HepG2 (cell line): ENCODE data around the gene ZNF134. TPM values are rescaled to one million over a fixed set of nuclear protein-coding genes. Genes with fewer than 3 reads are reported as not detected.

ENCODE experiments used
- PTBP1 ChIP-seq: fragments of 200-400 bp; formaldehyde crosslinking; IDR thresholded peaks from 2 replicates; pipeline ENCODE4 v1.6.1; 2018; ENCODE audit warnings: low read length, low read depth; ENCODE audit not compliant: poor library complexity, severe bottlenecking
- U2AF1 ChIP-seq: fragments of 200-400 bp; formaldehyde crosslinking; optimal IDR thresholded peaks from 2 replicates; pipeline ENCODE3; 2017; ENCODE audit warnings: mild to moderate bottlenecking, low read depth, low read length
- ZFP41 ChIP-seq: sonication (generic); formaldehyde crosslinking; IDR thresholded peaks from 2 replicates; pipeline ENCODE4 v1.4.0; 2020; ENCODE audit warnings: mild to moderate bottlenecking, missing genetic modification reagents, borderline replicate concordance
- ZMYM4 ChIP-seq: sonication (generic); formaldehyde crosslinking; IDR thresholded peaks from 2 replicates; pipeline ENCODE4 v1.8.1; 2023; ENCODE audit warnings: mild to moderate bottlenecking, missing genetic modification reagents
- ZNF616 ChIP-seq: sonication (generic); formaldehyde crosslinking; IDR thresholded peaks from 2 replicates; pipeline ENCODE4 v1.5.0; 2020; ENCODE audit warnings: low read depth, mild to moderate bottlenecking, missing genetic modification reagents
- ZSCAN12 ChIP-seq: sonication (generic); formaldehyde crosslinking; IDR thresholded peaks from 2 replicates; pipeline ENCODE4 v1.9.0; 2021; ENCODE audit warnings: mild to moderate bottlenecking, missing genetic modification reagents
- polyA plus RNA-seq, 8 experiments: library from polyadenylated mRNA; depleted of rRNA in 3 of 8; stranded (reverse) in 7 of 8; unstranded in 1 of 8; fragments of >200 nt; fragmentation: Illumina TruSeq in 4 of 8; extraction: Trizol in 4 of 8; gene quantifications; 2 replicates each; pipeline versions ENCODE4 v1.2.1 to v1.2.3, GENCODE V29; 2011 to 2016; ENCODE audit warnings: low read depth in 4 of 8, missing spikeins in 1 of 8, mixed read lengths in 1 of 8; ENCODE audit not compliant: insufficient read depth in 1 of 8
- total RNA-seq, 5 experiments: library from RNA; depleted of rRNA; stranded (reverse); fragments of >200 nt; fragmentation: Illumina TruSeq; extraction: Trizol; gene quantifications; 2 replicates each; pipeline ENCODE4 v1.2.3, GENCODE V29; 2016; ENCODE audit warnings: low read depth in 1 of 5
- TF ChIP-seq, protein P1 (sequence below): fragments of 450-650 bp; IDR thresholded peaks from 2 replicates; pipeline ENCODE4 v1.6.1; 2017; ENCODE audit warnings: mild to moderate bottlenecking
- TF ChIP-seq, protein P2 (sequence below): sonication (generic); formaldehyde crosslinking; IDR thresholded peaks from 2 replicates; pipeline ENCODE4 v1.4.0; 2020; ENCODE audit warnings: missing genetic modification reagents, borderline replicate concordance
- TF ChIP-seq, protein P3 (sequence below): fragments of 450-650 bp; IDR thresholded peaks from 2 replicates; pipeline ENCODE4 v1.6.1; 2016

ZNF134 gene
- total and polyA plus RNA-seq, 2 of the 13 experiments (the other 11 are each of a cell fraction or from before 2014, with no cell fraction given): 6.8 to 17.1 TPM

DNA sequence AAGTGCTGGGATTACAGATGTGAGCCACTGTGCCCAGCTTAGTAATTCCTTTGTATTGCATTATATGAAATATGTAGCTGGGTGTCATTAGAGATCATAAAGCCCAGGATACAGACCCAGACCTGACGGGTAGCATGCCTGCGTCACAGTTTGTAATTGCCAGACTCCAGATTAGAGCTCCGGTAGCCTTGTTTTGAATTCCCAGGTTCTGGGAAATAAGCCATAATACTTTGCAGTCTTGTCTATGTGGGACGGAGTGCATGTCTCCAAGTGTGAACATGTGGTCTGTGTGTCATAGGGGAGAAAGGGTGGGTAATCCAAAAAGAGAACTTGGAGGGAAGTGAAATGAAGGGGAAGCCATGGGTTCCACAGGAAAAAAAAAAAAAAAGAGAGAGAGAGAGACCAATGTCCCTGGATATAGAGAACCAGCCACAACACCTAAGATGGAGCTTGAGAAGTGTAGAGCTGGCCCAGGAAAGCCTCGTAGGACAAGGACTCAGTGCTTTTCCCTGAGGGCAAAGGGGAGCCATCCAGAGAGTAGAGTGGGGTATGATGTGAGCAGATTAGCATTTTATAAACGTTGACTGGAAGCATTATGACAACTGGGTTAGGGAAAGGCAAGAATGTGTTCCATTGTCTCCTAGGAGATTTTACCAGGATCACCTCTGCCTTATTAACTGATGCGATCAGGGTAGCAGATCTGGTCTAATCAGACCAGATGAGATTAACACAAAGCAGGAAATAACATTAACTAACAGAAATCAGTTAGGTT lies 57.3 kb downstream of the ZNF134 start (continued):
- TF ChIP-seq, protein P1, sequence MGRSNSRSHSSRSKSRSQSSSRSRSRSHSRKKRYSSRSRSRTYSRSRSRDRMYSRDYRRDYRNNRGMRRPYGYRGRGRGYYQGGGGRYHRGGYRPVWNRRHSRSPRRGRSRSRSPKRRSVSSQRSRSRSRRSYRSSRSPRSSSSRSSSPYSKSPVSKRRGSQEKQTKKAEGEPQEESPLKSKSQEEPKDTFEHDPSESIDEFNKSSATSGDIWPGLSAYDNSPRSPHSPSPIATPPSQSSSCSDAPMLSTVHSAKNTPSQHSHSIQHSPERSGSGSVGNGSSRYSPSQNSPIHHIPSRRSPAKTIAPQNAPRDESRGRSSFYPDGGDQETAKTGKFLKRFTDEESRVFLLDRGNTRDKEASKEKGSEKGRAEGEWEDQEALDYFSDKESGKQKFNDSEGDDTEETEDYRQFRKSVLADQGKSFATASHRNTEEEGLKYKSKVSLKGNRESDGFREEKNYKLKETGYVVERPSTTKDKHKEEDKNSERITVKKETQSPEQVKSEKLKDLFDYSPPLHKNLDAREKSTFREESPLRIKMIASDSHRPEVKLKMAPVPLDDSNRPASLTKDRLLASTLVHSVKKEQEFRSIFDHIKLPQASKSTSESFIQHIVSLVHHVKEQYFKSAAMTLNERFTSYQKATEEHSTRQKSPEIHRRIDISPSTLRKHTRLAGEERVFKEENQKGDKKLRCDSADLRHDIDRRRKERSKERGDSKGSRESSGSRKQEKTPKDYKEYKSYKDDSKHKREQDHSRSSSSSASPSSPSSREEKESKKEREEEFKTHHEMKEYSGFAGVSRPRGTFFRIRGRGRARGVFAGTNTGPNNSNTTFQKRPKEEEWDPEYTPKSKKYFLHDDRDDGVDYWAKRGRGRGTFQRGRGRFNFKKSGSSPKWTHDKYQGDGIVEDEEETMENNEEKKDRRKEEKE: no peak
- TF ChIP-seq, protein P2, sequence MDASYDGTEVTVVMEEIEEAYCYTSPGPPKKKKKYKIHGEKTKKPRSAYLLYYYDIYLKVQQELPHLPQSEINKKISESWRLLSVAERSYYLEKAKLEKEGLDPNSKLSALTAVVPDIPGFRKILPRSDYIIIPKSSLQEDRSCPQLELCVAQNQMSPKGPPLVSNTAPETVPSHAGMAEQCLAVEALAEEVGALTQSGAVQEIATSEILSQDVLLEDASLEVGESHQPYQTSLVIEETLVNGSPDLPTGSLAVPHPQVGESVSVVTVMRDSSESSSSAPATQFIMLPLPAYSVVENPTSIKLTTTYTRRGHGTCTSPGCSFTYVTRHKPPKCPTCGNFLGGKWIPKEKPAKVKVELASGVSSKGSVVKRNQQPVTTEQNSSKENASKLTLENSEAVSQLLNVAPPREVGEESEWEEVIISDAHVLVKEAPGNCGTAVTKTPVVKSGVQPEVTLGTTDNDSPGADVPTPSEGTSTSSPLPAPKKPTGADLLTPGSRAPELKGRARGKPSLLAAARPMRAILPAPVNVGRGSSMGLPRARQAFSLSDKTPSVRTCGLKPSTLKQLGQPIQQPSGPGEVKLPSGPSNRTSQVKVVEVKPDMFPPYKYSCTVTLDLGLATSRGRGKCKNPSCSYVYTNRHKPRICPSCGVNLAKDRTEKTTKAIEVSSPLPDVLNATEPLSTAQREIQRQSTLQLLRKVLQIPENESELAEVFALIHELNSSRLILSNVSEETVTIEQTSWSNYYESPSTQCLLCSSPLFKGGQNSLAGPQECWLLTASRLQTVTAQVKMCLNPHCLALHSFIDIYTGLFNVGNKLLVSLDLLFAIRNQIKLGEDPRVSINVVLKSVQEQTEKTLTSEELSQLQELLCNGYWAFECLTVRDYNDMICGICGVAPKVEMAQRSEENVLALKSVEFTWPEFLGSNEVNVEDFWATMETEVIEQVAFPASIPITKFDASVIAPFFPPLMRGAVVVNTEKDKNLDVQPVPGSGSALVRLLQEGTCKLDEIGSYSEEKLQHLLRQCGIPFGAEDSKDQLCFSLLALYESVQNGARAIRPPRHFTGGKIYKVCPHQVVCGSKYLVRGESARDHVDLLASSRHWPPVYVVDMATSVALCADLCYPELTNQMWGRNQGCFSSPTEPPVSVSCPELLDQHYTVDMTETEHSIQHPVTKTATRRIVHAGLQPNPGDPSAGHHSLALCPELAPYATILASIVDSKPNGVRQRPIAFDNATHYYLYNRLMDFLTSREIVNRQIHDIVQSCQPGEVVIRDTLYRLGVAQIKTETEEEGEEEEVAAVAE (CRISPR knock-in tag): no peak
- TF ChIP-seq, protein P3, sequence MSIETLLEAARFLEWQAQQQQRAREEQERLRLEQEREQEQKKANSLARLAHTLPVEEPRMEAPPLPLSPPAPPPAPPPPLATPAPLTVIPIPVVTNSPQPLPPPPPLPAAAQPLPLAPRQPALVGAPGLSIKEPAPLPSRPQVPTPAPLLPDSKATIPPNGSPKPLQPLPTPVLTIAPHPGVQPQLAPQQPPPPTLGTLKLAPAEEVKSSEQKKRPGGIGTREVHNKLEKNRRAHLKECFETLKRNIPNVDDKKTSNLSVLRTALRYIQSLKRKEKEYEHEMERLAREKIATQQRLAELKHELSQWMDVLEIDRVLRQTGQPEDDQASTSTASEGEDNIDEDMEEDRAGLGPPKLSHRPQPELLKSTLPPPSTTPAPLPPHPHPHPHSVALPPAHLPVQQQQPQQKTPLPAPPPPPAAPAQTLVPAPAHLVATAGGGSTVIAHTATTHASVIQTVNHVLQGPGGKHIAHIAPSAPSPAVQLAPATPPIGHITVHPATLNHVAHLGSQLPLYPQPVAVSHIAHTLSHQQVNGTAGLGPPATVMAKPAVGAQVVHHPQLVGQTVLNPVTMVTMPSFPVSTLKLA: no peak
- TF ChIP-seq ZNF616 (CRISPR knock-in tag) (no peak), PTBP1 (no peak), U2AF1 (no peak), ZFP41 (CRISPR knock-in tag) (no peak), ZSCAN12 (no peak), ZMYM4 (no peak)
